Heart right ventricle (tissue), 16 donors: Measurements from ENCODE around the gene RAPGEF5. TPM values are rescaled to one million over a fixed set of nuclear protein-coding genes. Genes with fewer than 3 reads are reported as not detected.

Experiments used
- ATAC-seq, 8 donors: fragments of 200-7000 bp; cut with Tn5 transposase; one replicate each; pipeline ENCODE4 v1.9.1; 2020; ENCODE audit warnings: mild to moderate bottlenecking in 8 of 8, moderate library complexity in 8 of 8, moderate number of reproducible peaks in 1 of 8
- DNase-seq, 2 donors: peaks; one replicate each; pipeline ENCODE4 v3.0.0-alpha.2; 2020
- H3K27ac ChIP-seq, 10 donors: fragments of 200-600 bp; sonication (generic) in 2 of 10; one replicate each; pipeline versions ENCODE4 v1.5.0 to v1.8.0; 2020 to 2022; ENCODE audit warnings: mild to moderate bottlenecking in 3 of 10
- H3K27me3 ChIP-seq, 7 donors: fragments of 200-600 bp; one replicate each; pipeline ENCODE4 v1.8.0; 2021 to 2022; ENCODE audit warnings: mild to moderate bottlenecking in 2 of 7
- H3K36me3 ChIP-seq, 9 donors: fragments of 200-600 bp; sonication (generic) in 1 of 9; one replicate each; pipeline versions ENCODE4 v1.5.0 to v1.8.0; 2020 to 2022; ENCODE audit warnings: mild to moderate bottlenecking in 2 of 9
- H3K4me1 ChIP-seq, 9 donors: fragments of 200-600 bp; sonication (generic) in 1 of 9; one replicate each; pipeline versions ENCODE4 v1.5.0 to v1.8.0; 2020 to 2022; ENCODE audit warnings: mild to moderate bottlenecking in 4 of 9
- H3K4me3 ChIP-seq, 10 donors: fragments of 200-600 bp; sonication (generic) in 2 of 10; one replicate each; pipeline versions ENCODE4 v1.5.0 to v1.8.0; 2020 to 2022; ENCODE audit warnings: mild to moderate bottlenecking in 7 of 10, moderate library complexity in 2 of 10
- H3K9me3 ChIP-seq, 11 donors: fragments of 200-600 bp in 10 of 11; sonication (generic) in 2 of 11; one replicate each; pipeline versions ENCODE4 v1.5.0 to v1.8.0; 2013 to 2022; ENCODE audit warnings: mild to moderate bottlenecking in 2 of 11, control low read depth in 1 of 11, moderate library complexity in 1 of 11
- CTCF ChIP-seq, 9 donors: fragments of 200-600 bp; sonication (generic) in 2 of 9; IDR thresholded peaks; one replicate each; pipeline versions ENCODE4 v1.5.0 to v1.8.0; 2021 to 2022; ENCODE audit warnings: antibody characterized with exemption in 9 of 9, mild to moderate bottlenecking in 5 of 9, moderate library complexity in 1 of 9
- WGBS, 2 donors: extraction: QIAGEN DNeasy Blood & Tissue Kit; methylation state at CpG; one replicate each; pipeline ENCODE4 v1.1.7; 2013; ENCODE audit warnings: inconsistent platforms in 1 of 2; 5-methylcytosine and 5-hydroxymethylcytosine counted together
- intact Hi-C, 10 donors: fragments of 100-400 bp; cut with DNase I; formaldehyde crosslinking; loops; one replicate each; pipeline versions ENCODE4 v1.11.1 to v1.14.2; 2022
- polyA plus RNA-seq, 2 donors: library from polyadenylated mRNA; stranded (reverse); fragments of 200-250 nt; gene quantifications; one replicate each; pipeline ENCODE4 v1.2.3, GENCODE V29; 2013
- total RNA-seq, 10 donors: library from RNA; stranded (reverse); fragmentation: NEBNext Ultra II Directional in 3 of 10; extraction: Animal tissue kit (Norgen Biotek cat#: 25700) in 3 of 10; gene quantifications; one replicate each; pipeline versions ENCODE4 v1.2.1 to v1.2.4, GENCODE V29; 2021 to 2023
- donor health status: Arrhythmogenic right ventricular cardiomyopathy.
- donor health status: ischemic (EF 13 %, LVEDD 7.1; RV severe dilation, severe dysfunction).
- donor health status: healthy with polysubstance abuse.
- donor health status: DM: no; HTN: yes; CAD: no.
- donor health status: DM: no; HTN: no; CAD: no.
- donor health status: ischemic (EF 25% LVEDD 6.9; RV normal size, moderate dysfunction).
- donor health status: ischemic (EF 25% LVEDD 5.7; RV mildly dilated, moderate dysfunction).
- donor health status: healthy.
- donor health status: DM: yes; HTN: yes; CAD: no.
- donor health status: Ischemic cardiomyopathy.
- donor health status: ischemic (EF 35%, LVEDD 5.7; RV mildly dilated, moderate dysfunction).
- donor health status: nonischemic (EF 11% LVEDD 7.7; RV severe dilation, severe dysfunction).
- donor health status: DM: yes; HTN: yes; CAD: no.
- donor health status: PGD.
- donor health status: ischemic (EF 29% LVEDD 5.4; RV normal size, mild dysfunction).
- donor health status: nonischemic (EF 23%, LVEDD 6.1; RV moderate dilation, normal function).

Gene RAPGEF5
- total and polyA plus RNA-seq, 12 donors: 4.3 to 33.3 (median 14.3) TPM

GRCh38 chr7:22140578-22140977 lies 216.4 kb downstream of the RAPGEF5 start:
- H3K4me3 ChIP-seq: no peak overlapping the region
- no peak for TF ChIP-seq CTCF (IDR thresholded peaks at IDR 0.05)
- intact Hi-C loops: no loop called here
- no peak overlapping the region for H3K27ac ChIP-seq
- DNase-seq (no peak), ATAC-seq (no peak)
- peaks cover 0 to 100% (median 19%) of the 10 kb centered on the region in 9 donors for H3K36me3 ChIP-seq
- H3K4me1 ChIP-seq: no peaks in the 10 kb centered on the region
- no peaks in the 10 kb centered on the region for H3K9me3 ChIP-seq
- WGBS, 2 donors: 46 to 59% methylated on average over 4 of the region's 4 CpGs
- no peaks in the 10 kb centered on the region for H3K27me3 ChIP-seq

- Histone ChIP-seq H3K9me3 (no peaks in the 10 kb centered on the region), H3K4me3 (no peak overlapping the region), H3K27me3 (no peaks in the 10 kb centered on the region), H3K36me3 (peaks cover 0 to 97% (median 19%) of the 10 kb centered on the region in 9 donors), H3K4me1 (no peaks in the 10 kb centered on the region), H3K27ac (no peak overlapping the region)
- DNase-seq: no peak
- intact Hi-C loops: loop anchor here in 1 of 10 donors (10.0 kb wide), 1 partner anchor 116 kb away; no protein-coding TSS in a partner anchor
- WGBS, 2 donors: 90 to 94% methylated on average over 5 of the region's 5 CpGs
- no peak for TF ChIP-seq CTCF (IDR thresholded peaks at IDR 0.05)
- no peak for ATAC-seq
These were observed 218.1 kb downstream of the RAPGEF5 start for GRCh38 chr7:22138886-22139285.

GRCh38 chr7:22138106-22138505 lies 218.8 kb downstream of the RAPGEF5 start:
- no peaks in the 10 kb centered on the region for H3K9me3 ChIP-seq
- no peak for DNase-seq
- H3K36me3 ChIP-seq: peaks cover 0 to 97% (median 19%) of the 10 kb centered on the region in 9 donors
- intact Hi-C loops: loop anchor here in 1 of 10 donors (10.0 kb wide), 1 partner anchor 117 kb away; no protein-coding TSS in a partner anchor
- H3K27ac ChIP-seq: no peak overlapping the region
- no peaks in the 10 kb centered on the region for H3K4me1 ChIP-seq
- no peaks in the 10 kb centered on the region for H3K27me3 ChIP-seq
- no peak overlapping the region for H3K4me3 ChIP-seq
- WGBS, 2 donors: 86 to 89% methylated on average over 5 of the region's 5 CpGs
- TF ChIP-seq CTCF (IDR thresholded peaks at IDR 0.05): no peak
- ATAC-seq: no peak

- intact Hi-C loops: loop anchor here in 1 of 10 donors (10.0 kb wide), 1 partner anchor 117 kb away; no protein-coding TSS in a partner anchor
- TF ChIP-seq CTCF (IDR thresholded peaks at IDR 0.05): no peak
- Histone ChIP-seq H3K4me3 (no peak overlapping the region), H3K4me1 (no peaks in the 10 kb centered on the region), H3K9me3 (no peaks in the 10 kb centered on the region), H3K27ac (peak overlapping the region in 1 of 10 donors; percentile 13), H3K27me3 (no peaks in the 10 kb centered on the region), H3K36me3 (peaks cover 0 to 97% (median 13%) of the 10 kb centered on the region in 9 donors)
- 89 to 91% methylated on average over 2 of the region's 2 CpGs for WGBS, 2 donors
- ATAC-seq (no peak), DNase-seq (no peak)
These were observed 219.5 kb downstream of the RAPGEF5 start for GRCh38 chr7:22137466-22137865.
